Right atrium auricular region (tissue), 2 donors: Measurements from ENCODE around the gene ANKFY1. TPM values are rescaled to one million over a fixed set of nuclear protein-coding genes. Genes with fewer than 3 reads are reported as not detected.

Source experiments
- DNase-seq: peaks from one replicate; pipeline ENCODE4 v3.0.0-alpha.2; 2019; ENCODE audit warnings: low spot score
- H3K27ac ChIP-seq, 2 donors: fragments of 200-600 bp; sonication (generic); 1 replicate in 1 of 2; 2 replicates in 1 of 2; pipeline ENCODE4 v1.5.1; 2016 to 2019
- H3K27me3 ChIP-seq, 2 donors: fragments of 200-600 bp; sonication (generic); one replicate each; pipeline versions ENCODE4 v1.5.1 to v1.6.0; 2017 to 2019
- H3K36me3 ChIP-seq: fragments of 200-600 bp; sonication (generic); one replicate; pipeline ENCODE4 v1.5.1; 2016
- H3K4me1 ChIP-seq, 2 donors: fragments of 200-600 bp; sonication (generic); one replicate each; pipeline versions ENCODE4 v1.5.1 to v1.6.0; 2017 to 2019
- H3K4me3 ChIP-seq, 2 donors: fragments of 200-600 bp; sonication (generic); 1 replicate in 1 of 2; 2 replicates in 1 of 2; pipeline ENCODE4 v1.5.1; 2017 to 2019; ENCODE audit warnings: mild to moderate bottlenecking in 1 of 2, moderate library complexity in 1 of 2
- H3K9me3 ChIP-seq, 2 donors: fragments of 200-600 bp; sonication (generic); one replicate each; pipeline ENCODE4 v1.5.1; 2019
- CTCF ChIP-seq, 2 donors: fragments of 200-600 bp; sonication (generic); IDR thresholded peaks; one replicate each; pipeline ENCODE4 v1.5.1; 2019; ENCODE audit warnings: antibody characterized with exemption in 2 of 2
- total RNA-seq, 2 donors: library from RNA; depleted of rRNA; stranded (reverse); fragments of >200 nt; gene quantifications; one replicate each; pipeline ENCODE4 v1.1.0, GENCODE V29; 2016

The ANKFY1 gene
- total RNA-seq, 2 donors from 2014 or later, result 13.9 to 16.7 TPM

GRCh38 chr17:4187076-4187475 lies 76.7 kb downstream of the ANKFY1 start:
- peaks cover 0 to 6% of the 10 kb centered on the region in 2 donors for H3K4me1 ChIP-seq
- TF ChIP-seq CTCF (IDR thresholded peaks at IDR 0.05), result no peak
- H3K9me3 ChIP-seq, result no peaks in the 10 kb centered on the region
- H3K27me3 ChIP-seq, result no peaks in the 10 kb centered on the region
- peak overlapping the region; percentile 35 to 51 for H3K27ac ChIP-seq
- no peak overlapping the region for H3K4me3 ChIP-seq
- H3K36me3 ChIP-seq, result peaks cover 51% of the 10 kb centered on the region
- DNase-seq, result peak; percentile 69

- H3K27me3 ChIP-seq, result no peaks in the 10 kb centered on the region
- H3K4me1 ChIP-seq, result peaks cover 0 to 6% of the 10 kb centered on the region in 2 donors
- H3K4me3 ChIP-seq, result no peak overlapping the region
- no peak for DNase-seq
- TF ChIP-seq CTCF (IDR thresholded peaks at IDR 0.05), result no peak
- no peaks in the 10 kb centered on the region for H3K9me3 ChIP-seq
- H3K36me3 ChIP-seq, result peaks cover 57% of the 10 kb centered on the region
- H3K27ac ChIP-seq, result peak overlapping the region; percentile 35 to 51
Measured at GRCh38 chr17:4186357-4186881, 77.4 kb downstream of the ANKFY1 start.

GRCh38 chr17:4185656-4186055 lies 78.1 kb downstream of the ANKFY1 start:
- no peak overlapping the region for H3K27ac ChIP-seq
- no peaks in the 10 kb centered on the region for H3K27me3 ChIP-seq
- TF ChIP-seq CTCF (IDR thresholded peaks at IDR 0.05), result no peak
- H3K36me3 ChIP-seq, result peaks cover 64% of the 10 kb centered on the region
- H3K4me1 ChIP-seq, result peaks cover 0 to 6% of the 10 kb centered on the region in 2 donors
- no peak overlapping the region for H3K4me3 ChIP-seq
- no peak for DNase-seq
- no peaks in the 10 kb centered on the region for H3K9me3 ChIP-seq

- no peak for DNase-seq
- Histone ChIP-seq H3K36me3 (peaks cover 69% of the 10 kb centered on the region), H3K4me3 (no peak overlapping the region), H3K27ac (no peak overlapping the region), H3K4me1 (peaks cover 0 to 6% of the 10 kb centered on the region in 2 donors), H3K9me3 (no peaks in the 10 kb centered on the region), H3K27me3 (no peaks in the 10 kb centered on the region)
- TF ChIP-seq CTCF (IDR thresholded peaks at IDR 0.05), result no peak
Measured at GRCh38 chr17:4184811-4185210, 79.0 kb downstream of the ANKFY1 start.

GRCh38 chr17:4182043-4182442 lies 81.7 kb downstream of the ANKFY1 start:
- Histone ChIP-seq H3K27ac (no peak overlapping the region), H3K4me3 (no peak overlapping the region), H3K4me1 (no peaks in the 10 kb centered on the region), H3K9me3 (no peaks in the 10 kb centered on the region), H3K27me3 (no peaks in the 10 kb centered on the region), H3K36me3 (peaks cover 79% of the 10 kb centered on the region)
- no peak for TF ChIP-seq CTCF (IDR thresholded peaks at IDR 0.05)
- no peak for DNase-seq

GRCh38 chr17:4180791-4181190 lies 83.0 kb downstream of the ANKFY1 start:
- no peaks in the 10 kb centered on the region for H3K4me1 ChIP-seq
- TF ChIP-seq CTCF (IDR thresholded peaks at IDR 0.05), result no peak
- H3K27ac ChIP-seq, result no peak overlapping the region
- H3K4me3 ChIP-seq, result no peak overlapping the region
- DNase-seq, result no peak
- H3K36me3 ChIP-seq, result peaks cover 89% of the 10 kb centered on the region
- H3K9me3 ChIP-seq, result no peaks in the 10 kb centered on the region
- no peaks in the 10 kb centered on the region for H3K27me3 ChIP-seq
